ENCODE results near the gene CAP1. TPM values are rescaled to one million over a fixed set of nuclear protein-coding genes. Genes with fewer than 3 reads are reported as not detected.
A peak's percentile ranks its signal among the peaks of the same experiment; 100 is the strongest.

Gene CAP1
- total and polyA plus RNA-seq, 10 of the 15 experiments (the other 5 are each of a cell fraction or from before 2014, with no cell fraction given), result 360 to 500 (median 431) TPM

DNA sequence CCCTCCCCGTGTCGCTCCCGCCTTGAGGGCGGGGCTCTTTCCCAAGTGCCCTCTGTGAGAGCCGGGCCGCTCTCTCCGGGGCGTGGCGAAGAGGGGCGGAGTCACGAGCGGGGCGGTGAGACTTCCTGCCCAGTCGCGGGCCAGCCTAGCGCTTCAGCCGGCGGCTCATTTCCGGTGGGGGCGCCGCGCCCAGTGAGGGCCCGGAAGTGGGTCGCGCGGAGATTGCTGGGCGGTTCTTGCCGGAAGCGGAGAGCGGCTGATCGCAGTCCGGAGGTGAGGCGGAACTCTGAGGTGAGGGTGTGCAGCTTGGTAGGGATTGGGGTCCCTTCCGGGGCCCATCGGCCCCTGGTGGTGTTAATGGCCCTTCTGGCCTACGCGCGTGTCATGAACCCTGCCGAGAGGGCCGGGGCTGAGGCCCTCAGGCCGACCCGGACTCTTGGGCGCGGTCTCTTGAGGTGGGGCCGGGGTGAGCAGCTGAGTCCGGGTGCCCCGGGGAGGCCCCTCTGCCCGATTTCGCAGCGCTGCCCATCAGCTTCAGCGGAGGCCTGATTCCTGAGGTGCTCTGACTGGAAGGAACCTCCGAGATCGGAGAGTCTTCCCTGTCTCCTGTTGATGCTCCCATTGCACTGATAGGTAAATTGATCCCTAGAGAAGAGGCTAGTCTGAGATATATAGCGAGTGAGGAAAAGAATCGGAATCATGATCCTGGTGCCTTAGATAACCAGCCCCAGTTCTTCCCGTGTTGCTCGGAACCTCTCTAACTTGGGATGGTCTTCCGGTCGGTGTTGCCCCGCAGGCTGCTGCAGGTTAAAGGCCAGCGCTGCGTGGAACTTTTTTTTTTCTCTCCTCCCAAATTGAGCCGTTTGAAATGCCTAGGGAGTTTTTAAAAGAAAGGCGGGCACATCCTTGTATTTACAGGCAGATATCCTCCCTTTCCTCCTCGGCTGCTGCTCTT is at the start of gene CAP1 (continued):
- TF ChIP-seq, protein P1, sequence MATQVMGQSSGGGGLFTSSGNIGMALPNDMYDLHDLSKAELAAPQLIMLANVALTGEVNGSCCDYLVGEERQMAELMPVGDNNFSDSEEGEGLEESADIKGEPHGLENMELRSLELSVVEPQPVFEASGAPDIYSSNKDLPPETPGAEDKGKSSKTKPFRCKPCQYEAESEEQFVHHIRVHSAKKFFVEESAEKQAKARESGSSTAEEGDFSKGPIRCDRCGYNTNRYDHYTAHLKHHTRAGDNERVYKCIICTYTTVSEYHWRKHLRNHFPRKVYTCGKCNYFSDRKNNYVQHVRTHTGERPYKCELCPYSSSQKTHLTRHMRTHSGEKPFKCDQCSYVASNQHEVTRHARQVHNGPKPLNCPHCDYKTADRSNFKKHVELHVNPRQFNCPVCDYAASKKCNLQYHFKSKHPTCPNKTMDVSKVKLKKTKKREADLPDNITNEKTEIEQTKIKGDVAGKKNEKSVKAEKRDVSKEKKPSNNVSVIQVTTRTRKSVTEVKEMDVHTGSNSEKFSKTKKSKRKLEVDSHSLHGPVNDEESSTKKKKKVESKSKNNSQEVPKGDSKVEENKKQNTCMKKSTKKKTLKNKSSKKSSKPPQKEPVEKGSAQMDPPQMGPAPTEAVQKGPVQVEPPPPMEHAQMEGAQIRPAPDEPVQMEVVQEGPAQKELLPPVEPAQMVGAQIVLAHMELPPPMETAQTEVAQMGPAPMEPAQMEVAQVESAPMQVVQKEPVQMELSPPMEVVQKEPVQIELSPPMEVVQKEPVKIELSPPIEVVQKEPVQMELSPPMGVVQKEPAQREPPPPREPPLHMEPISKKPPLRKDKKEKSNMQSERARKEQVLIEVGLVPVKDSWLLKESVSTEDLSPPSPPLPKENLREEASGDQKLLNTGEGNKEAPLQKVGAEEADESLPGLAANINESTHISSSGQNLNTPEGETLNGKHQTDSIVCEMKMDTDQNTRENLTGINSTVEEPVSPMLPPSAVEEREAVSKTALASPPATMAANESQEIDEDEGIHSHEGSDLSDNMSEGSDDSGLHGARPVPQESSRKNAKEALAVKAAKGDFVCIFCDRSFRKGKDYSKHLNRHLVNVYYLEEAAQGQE (IDR thresholded peaks at IDR 0.05; ENCODE audit: low read depth, low read length), result 0 out of 2 replicates have a peak, but pooled peaks have one; percentile 34
- TF ChIP-seq NR2C2 (IDR thresholded peaks at IDR 0.05; ENCODE audit: borderline replicate concordance, control insufficient read depth, insufficient read length, low read depth) (no peak), IKZF1 (conservative IDR thresholded peaks at IDR 0.05) (peak; percentile 27; the same call in 1 of the 2 replicates), POLR2AphosphoS5 (IDR thresholded peaks at IDR 0.05; ENCODE audit: low read length) (peak; percentile 78), GABPA (IDR thresholded peaks at IDR 0.05; ENCODE audit: low read depth) (peak; percentile 95), WRNIP1 (IDR thresholded peaks at IDR 0.05; ENCODE audit: borderline replicate concordance, low read depth, low read length) (peak; percentile 35; the same call in 1 of the 2 replicates), RB1 (IDR thresholded peaks at IDR 0.05; ENCODE audit: borderline replicate concordance) (no peak), HDAC6 (IDR thresholded peaks at IDR 0.05; ENCODE audit: unreplicated experiment) (peak; percentile 22), SREBF2 (IDR thresholded peaks at IDR 0.05; ENCODE audit: low read length) (0 out of 2 replicates have a peak, but pooled peaks have one; percentile 32), SMAD5 (IDR thresholded peaks at IDR 0.05; ENCODE audit: low read depth) (no peak; the same call in 1 of the 2 replicates), EP300 (IDR thresholded peaks at IDR 0.05; ENCODE audit: borderline replicate concordance in 1 of 2, control insufficient read depth in 1 of 2, low read depth in 2 of 2, low read length in 2 of 2) (no peak), NFYB (IDR thresholded peaks at IDR 0.05; ENCODE audit: insufficient read depth, low read depth, low read length) (peak; percentile 42; the same call in 1 of the 2 replicates)
- TF ChIP-seq, protein P2, sequence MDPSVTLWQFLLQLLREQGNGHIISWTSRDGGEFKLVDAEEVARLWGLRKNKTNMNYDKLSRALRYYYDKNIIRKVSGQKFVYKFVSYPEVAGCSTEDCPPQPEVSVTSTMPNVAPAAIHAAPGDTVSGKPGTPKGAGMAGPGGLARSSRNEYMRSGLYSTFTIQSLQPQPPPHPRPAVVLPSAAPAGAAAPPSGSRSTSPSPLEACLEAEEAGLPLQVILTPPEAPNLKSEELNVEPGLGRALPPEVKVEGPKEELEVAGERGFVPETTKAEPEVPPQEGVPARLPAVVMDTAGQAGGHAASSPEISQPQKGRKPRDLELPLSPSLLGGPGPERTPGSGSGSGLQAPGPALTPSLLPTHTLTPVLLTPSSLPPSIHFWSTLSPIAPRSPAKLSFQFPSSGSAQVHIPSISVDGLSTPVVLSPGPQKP (IDR thresholded peaks at IDR 0.05; ENCODE audit: low read depth, low read length), result peak; percentile 96
- TF ChIP-seq, protein P3, sequence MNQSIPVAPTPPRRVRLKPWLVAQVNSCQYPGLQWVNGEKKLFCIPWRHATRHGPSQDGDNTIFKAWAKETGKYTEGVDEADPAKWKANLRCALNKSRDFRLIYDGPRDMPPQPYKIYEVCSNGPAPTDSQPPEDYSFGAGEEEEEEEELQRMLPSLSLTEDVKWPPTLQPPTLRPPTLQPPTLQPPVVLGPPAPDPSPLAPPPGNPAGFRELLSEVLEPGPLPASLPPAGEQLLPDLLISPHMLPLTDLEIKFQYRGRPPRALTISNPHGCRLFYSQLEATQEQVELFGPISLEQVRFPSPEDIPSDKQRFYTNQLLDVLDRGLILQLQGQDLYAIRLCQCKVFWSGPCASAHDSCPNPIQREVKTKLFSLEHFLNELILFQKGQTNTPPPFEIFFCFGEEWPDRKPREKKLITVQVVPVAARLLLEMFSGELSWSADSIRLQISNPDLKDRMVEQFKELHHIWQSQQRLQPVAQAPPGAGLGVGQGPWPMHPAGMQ (IDR thresholded peaks at IDR 0.05; ENCODE audit: borderline replicate concordance), result no peak
- TF ChIP-seq, protein P4, sequence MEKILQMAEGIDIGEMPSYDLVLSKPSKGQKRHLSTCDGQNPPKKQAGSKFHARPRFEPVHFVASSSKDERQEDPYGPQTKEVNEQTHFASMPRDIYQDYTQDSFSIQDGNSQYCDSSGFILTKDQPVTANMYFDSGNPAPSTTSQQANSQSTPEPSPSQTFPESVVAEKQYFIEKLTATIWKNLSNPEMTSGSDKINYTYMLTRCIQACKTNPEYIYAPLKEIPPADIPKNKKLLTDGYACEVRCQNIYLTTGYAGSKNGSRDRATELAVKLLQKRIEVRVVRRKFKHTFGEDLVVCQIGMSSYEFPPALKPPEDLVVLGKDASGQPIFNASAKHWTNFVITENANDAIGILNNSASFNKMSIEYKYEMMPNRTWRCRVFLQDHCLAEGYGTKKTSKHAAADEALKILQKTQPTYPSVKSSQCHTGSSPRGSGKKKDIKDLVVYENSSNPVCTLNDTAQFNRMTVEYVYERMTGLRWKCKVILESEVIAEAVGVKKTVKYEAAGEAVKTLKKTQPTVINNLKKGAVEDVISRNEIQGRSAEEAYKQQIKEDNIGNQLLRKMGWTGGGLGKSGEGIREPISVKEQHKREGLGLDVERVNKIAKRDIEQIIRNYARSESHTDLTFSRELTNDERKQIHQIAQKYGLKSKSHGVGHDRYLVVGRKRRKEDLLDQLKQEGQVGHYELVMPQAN (conservative IDR thresholded peaks at IDR 0.05), result peak; percentile 85
- TF ChIP-seq, protein P5, sequence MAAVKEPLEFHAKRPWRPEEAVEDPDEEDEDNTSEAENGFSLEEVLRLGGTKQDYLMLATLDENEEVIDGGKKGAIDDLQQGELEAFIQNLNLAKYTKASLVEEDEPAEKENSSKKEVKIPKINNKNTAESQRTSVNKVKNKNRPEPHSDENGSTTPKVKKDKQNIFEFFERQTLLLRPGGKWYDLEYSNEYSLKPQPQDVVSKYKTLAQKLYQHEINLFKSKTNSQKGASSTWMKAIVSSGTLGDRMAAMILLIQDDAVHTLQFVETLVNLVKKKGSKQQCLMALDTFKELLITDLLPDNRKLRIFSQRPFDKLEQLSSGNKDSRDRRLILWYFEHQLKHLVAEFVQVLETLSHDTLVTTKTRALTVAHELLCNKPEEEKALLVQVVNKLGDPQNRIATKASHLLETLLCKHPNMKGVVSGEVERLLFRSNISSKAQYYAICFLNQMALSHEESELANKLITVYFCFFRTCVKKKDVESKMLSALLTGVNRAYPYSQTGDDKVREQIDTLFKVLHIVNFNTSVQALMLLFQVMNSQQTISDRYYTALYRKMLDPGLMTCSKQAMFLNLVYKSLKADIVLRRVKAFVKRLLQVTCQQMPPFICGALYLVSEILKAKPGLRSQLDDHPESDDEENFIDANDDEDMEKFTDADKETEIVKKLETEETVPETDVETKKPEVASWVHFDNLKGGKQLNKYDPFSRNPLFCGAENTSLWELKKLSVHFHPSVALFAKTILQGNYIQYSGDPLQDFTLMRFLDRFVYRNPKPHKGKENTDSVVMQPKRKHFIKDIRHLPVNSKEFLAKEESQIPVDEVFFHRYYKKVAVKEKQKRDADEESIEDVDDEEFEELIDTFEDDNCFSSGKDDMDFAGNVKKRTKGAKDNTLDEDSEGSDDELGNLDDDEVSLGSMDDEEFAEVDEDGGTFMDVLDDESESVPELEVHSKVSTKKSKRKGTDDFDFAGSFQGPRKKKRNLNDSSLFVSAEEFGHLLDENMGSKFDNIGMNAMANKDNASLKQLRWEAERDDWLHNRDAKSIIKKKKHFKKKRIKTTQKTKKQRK (IDR thresholded peaks at IDR 0.05; ENCODE audit: low read depth, low read length), result no peak
